HepG2 (cell line): ENCODE measurements around the gene SNRPB2. TPM values are rescaled to one million over a fixed set of nuclear protein-coding genes. Genes with fewer than 3 reads are reported as not detected.

Source experiments
- ATAC-seq: fragments of 200-7000 bp; cut with Tn5 transposase; 3 replicates; pipeline ENCODE4 v1.9.1; 2020; ENCODE audit warnings: mild to moderate bottlenecking, moderate library complexity
- BruUV-seq: library from RNA; stranded (reverse); fragments of 400-500 nt; replicated peaks from 2 replicates; lab custom pipeline; 2021; lab: Mats Ljungman, UMichigan
- CTCF ChIA-PET: fragments of 300-600 bp; formaldehyde crosslinking; extraction: SDS; loops from one replicate; lab custom pipeline; 2021; ENCODE audit warnings: low total read pairs, inconsistent platforms, low intra/inter-chr PET ratio; lab: Yijun Ruan, JAX
- POLR2A ChIA-PET: fragments of 350-600 bp; sonication (Branson Sonifier 250); formaldehyde crosslinking; loops from one replicate; lab custom pipeline; 2020; ENCODE audit warnings: antibody characterized with exemption, inconsistent platforms; lab: Yijun Ruan, JAX
- DNase-seq: peaks from one replicate; pipeline ENCODE4 v3.0.0-alpha.2; 2015; ENCODE audit warnings: low spot score
- FAIRE-seq: peaks from 3 replicates; lab custom pipeline; 2011; peaks lifted over from hg19 to GRCh38; lab: Jason Lieb, UNC
- H2AFZ ChIP-seq: one replicate; pipeline ENCODE4 v1.6.1; 2011; ENCODE audit warnings: low read length, inconsistent platforms
- H3K27ac ChIP-seq: fragments of 300-600 bp; 3 replicates; pipeline ENCODE4 v1.8.0; 2011; ENCODE audit warnings: mixed run types, mild to moderate bottlenecking, mixed read lengths, low read length, inconsistent platforms; ENCODE audit not compliant: insufficient read depth; ENCODE audit errors: extremely low read length
- H3K27me3 ChIP-seq, 2 experiments: fragments of 200-600 bp in 1 of 2; 2 replicates in 1 of 2; 3 replicates in 1 of 2; pipeline versions ENCODE4 v1.6.0 to v1.8.0; 2011; ENCODE audit warnings: low read length in 2 of 2, mild to moderate bottlenecking in 2 of 2, moderate library complexity in 2 of 2, inconsistent platforms in 1 of 2; ENCODE audit not compliant: insufficient read depth in 2 of 2, control insufficient read depth in 1 of 2
- H3K36me3 ChIP-seq, 2 experiments: fragments of 200-600 bp in 1 of 2; replicated peaks in 1 of 2; 2 replicates in 1 of 2; 3 replicates in 1 of 2; pipeline versions ENCODE4 v1.5.1 to v1.8.0; 2011; ENCODE audit warnings: low read length in 2 of 2, inconsistent platforms in 1 of 2; ENCODE audit not compliant: insufficient read depth in 2 of 2, control insufficient read depth in 1 of 2
- H3K4me1 ChIP-seq: 2 replicates; pipeline ENCODE4 v1.5.1; 2012; ENCODE audit warnings: low read length, inconsistent platforms; ENCODE audit not compliant: insufficient read depth
- H3K4me2 ChIP-seq: 2 replicates; pipeline ENCODE4 v1.6.0; 2011; ENCODE audit warnings: low read depth, low read length, inconsistent platforms
- H3K4me3 ChIP-seq, 3 experiments: fragments of 200-600 bp in 1 of 3; sonication (generic), shearing (Covaris generic) in 1 of 3; replicated peaks in 1 of 3; 2 replicates each; pipeline ENCODE4 v1.5.1; 2011 to 2016; ENCODE audit warnings: low read length in 3 of 3, inconsistent platforms in 2 of 3, low read depth in 2 of 3, mild to moderate bottlenecking in 2 of 3, control low read depth in 1 of 3, mixed read lengths in 1 of 3; ENCODE audit not compliant: insufficient read depth in 1 of 3
- H3K79me2 ChIP-seq: one replicate; pipeline ENCODE4 v1.6.1; 2011; ENCODE audit warnings: low read length, inconsistent platforms; ENCODE audit not compliant: insufficient read depth
- H3K9ac ChIP-seq: 2 replicates; pipeline ENCODE4 v1.6.0; 2011; ENCODE audit warnings: mild to moderate bottlenecking, low read depth, low read length, inconsistent platforms; ENCODE audit not compliant: insufficient read depth
- H3K9me3 ChIP-seq: 2 replicates; pipeline ENCODE4 v1.5.1; 2012; ENCODE audit warnings: mild to moderate bottlenecking, low read length
- H4K20me1 ChIP-seq: 2 replicates; pipeline ENCODE4 v1.6.0; 2011; ENCODE audit warnings: inconsistent platforms, mild to moderate bottlenecking, low read length, moderate library complexity; ENCODE audit not compliant: insufficient read depth
- DR1 ChIP-seq: sonication (generic); formaldehyde crosslinking; IDR thresholded peaks from 2 replicates; pipeline ENCODE4 v1.8.0; 2021; ENCODE audit warnings: mild to moderate bottlenecking, missing genetic modification reagents, inconsistent platforms
- EHMT2 ChIP-seq: fragments of 200-600 bp; sonication (generic); IDR thresholded peaks from 2 replicates; pipeline ENCODE4 v1.7.0; 2017; ENCODE audit warnings: antibody characterized with exemption, low read depth, low read length, borderline replicate concordance
- FOXA3 ChIP-seq: IDR thresholded peaks from 2 replicates; pipeline ENCODE4 v1.6.1; 2016; ENCODE audit warnings: missing genetic modification reagents, missing compliant biosample characterization
- HHEX ChIP-seq: IDR thresholded peaks from 2 replicates; pipeline ENCODE4 v1.6.1; 2016; ENCODE audit warnings: control low read depth
- KDM6A ChIP-seq: IDR thresholded peaks from 2 replicates; pipeline ENCODE4 v1.6.1; 2016; ENCODE audit warnings: low read depth
- MIER2 ChIP-seq: IDR thresholded peaks from 2 replicates; pipeline ENCODE4 v1.6.1; 2016; ENCODE audit warnings: missing biosample characterization, missing genetic modification reagents
- NFYB ChIP-seq: sonication (generic); formaldehyde crosslinking; IDR thresholded peaks from 2 replicates; pipeline ENCODE4 v1.4.0; 2020; ENCODE audit warnings: missing genetic modification reagents
- SMC3 ChIP-seq: IDR thresholded peaks from 2 replicates; pipeline ENCODE4 v1.6.1; 2011; ENCODE audit warnings: low read length, improper control_type of control experiment
- U2AF2 ChIP-seq: fragments of 200-400 bp; formaldehyde crosslinking; IDR thresholded peaks from 2 replicates; pipeline ENCODE4 v1.6.1; 2017; ENCODE audit warnings: low read depth, mild to moderate bottlenecking, low read length
- ZBTB42 ChIP-seq: sonication (generic); formaldehyde crosslinking; IDR thresholded peaks from 2 replicates; pipeline ENCODE4 v1.5.0; 2020; ENCODE audit warnings: mild to moderate bottlenecking, missing genetic modification reagents
- ZC3H13 ChIP-seq: sonication (generic); formaldehyde crosslinking; IDR thresholded peaks from 2 replicates; pipeline ENCODE4 v1.8.1; 2023; ENCODE audit warnings: mild to moderate bottlenecking, missing genetic modification reagents, moderate library complexity
- ZFP1 ChIP-seq: IDR thresholded peaks from 2 replicates; pipeline ENCODE4 v1.6.1; 2016
- ZNF275 ChIP-seq: sonication (generic); formaldehyde crosslinking; IDR thresholded peaks from 2 replicates; pipeline ENCODE4 v1.8.0; 2022; ENCODE audit warnings: missing genetic modification reagents, mild to moderate bottlenecking, inconsistent platforms, borderline replicate concordance
- ZNF382 ChIP-seq: sonication (generic); formaldehyde crosslinking; IDR thresholded peaks from 2 replicates; pipeline ENCODE4 v1.5.0; 2020; ENCODE audit warnings: missing genetic modification reagents, mild to moderate bottlenecking, borderline replicate concordance
- ZNF564 ChIP-seq: sonication (generic); formaldehyde crosslinking; IDR thresholded peaks from 2 replicates; pipeline ENCODE4 v1.8.1; 2023; ENCODE audit warnings: mild to moderate bottlenecking, missing genetic modification reagents
- ZNF615 ChIP-seq: sonication (generic); formaldehyde crosslinking; IDR thresholded peaks from 2 replicates; pipeline ENCODE4 v1.5.0; 2020; ENCODE audit warnings: mild to moderate bottlenecking, missing genetic modification reagents, borderline replicate concordance
- ZNF709 ChIP-seq: sonication (generic); formaldehyde crosslinking; IDR thresholded peaks from 2 replicates; pipeline ENCODE4 v1.5.0; 2020; ENCODE audit warnings: mild to moderate bottlenecking, missing genetic modification reagents
- WGBS: methylation state at CpG from one replicate; pipeline ENCODE4 v1.1.6; 2017; ENCODE audit warnings: low lambda C conversion rate; 5-methylcytosine and 5-hydroxymethylcytosine counted together
- in situ Hi-C: cut with HindIII; loops from 2 replicates; pipeline ENCODE4 v1.10.0; 2017; ENCODE audit warnings: low pct_unique_long_range_greater_than_20kb; ENCODE audit not compliant: extremely low pct_ligation_motif_present
- intact Hi-C: fragments of 100-400 bp; cut with micrococcal nuclease; formaldehyde crosslinking; loops from one replicate; pipeline ENCODE4 v1.10.0; 2022; ENCODE audit not compliant: unreplicated experiment
- polyA plus RNA-seq, 8 experiments: library from polyadenylated mRNA; depleted of rRNA in 3 of 8; stranded (reverse) in 7 of 8; unstranded in 1 of 8; fragments of >200 nt; fragmentation: Illumina TruSeq in 4 of 8; extraction: Trizol in 4 of 8; gene quantifications; 2 replicates each; pipeline versions ENCODE4 v1.2.1 to v1.2.3, GENCODE V29; 2011 to 2016; ENCODE audit warnings: low read depth in 4 of 8, missing spikeins in 1 of 8, mixed read lengths in 1 of 8; ENCODE audit not compliant: insufficient read depth in 1 of 8
- total RNA-seq, 5 experiments: library from RNA; depleted of rRNA; stranded (reverse); fragments of >200 nt; fragmentation: Illumina TruSeq; extraction: Trizol; gene quantifications; 2 replicates each; pipeline ENCODE4 v1.2.3, GENCODE V29; 2016; ENCODE audit warnings: low read depth in 1 of 5
- TF ChIP-seq, protein P1 (sequence below): sonication (generic); formaldehyde crosslinking; IDR thresholded peaks from 2 replicates; pipeline ENCODE4 v1.8.0; 2022; ENCODE audit warnings: mild to moderate bottlenecking, missing genetic modification reagents, moderate library complexity
- TF ChIP-seq, protein P2 (sequence below), 2 experiments: sonication (generic) in 1 of 2; formaldehyde crosslinking in 1 of 2; IDR thresholded peaks; 2 replicates each; pipeline versions ENCODE4 v1.4.0 to v1.6.1; 2016 to 2020; ENCODE audit warnings: borderline replicate concordance in 1 of 2, low read depth in 1 of 2, mild to moderate bottlenecking in 1 of 2, missing genetic modification reagents in 1 of 2

Gene SNRPB2
- total and polyA plus RNA-seq, 2 of the 13 experiments (the other 11 are each of a cell fraction or from before 2014, with no cell fraction given) = 107 to 204 TPM

DNA sequence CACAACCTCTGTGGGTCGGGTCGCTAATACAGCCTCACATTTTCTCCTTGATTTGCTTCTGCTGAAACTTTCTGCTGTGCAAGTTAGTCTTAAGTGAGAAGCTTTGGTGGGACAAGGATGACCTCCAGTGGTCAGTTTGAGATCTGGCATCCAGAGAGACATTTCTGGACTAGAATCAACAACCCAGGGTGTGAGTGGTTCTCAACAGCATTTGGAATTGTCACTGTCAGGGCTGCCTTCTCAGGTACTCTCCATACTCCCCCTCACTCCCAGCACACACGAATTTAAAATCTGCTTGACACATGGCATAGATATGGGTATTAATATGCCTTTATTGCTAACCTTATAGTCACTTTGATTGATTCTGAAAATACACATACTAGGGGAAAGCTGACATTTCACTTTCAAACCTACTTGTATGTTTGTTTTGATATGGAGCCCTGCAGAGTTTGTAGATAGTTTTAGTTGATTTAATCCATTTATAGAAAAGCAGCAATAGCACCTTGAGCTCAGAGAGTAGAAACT lies 31.5 kb downstream of the SNRPB2 start (continued):
- TF ChIP-seq SMC3 (peak; percentile 96), NFYB (no peak), ZNF275 (no peak), ZNF382 (CRISPR knock-in tag) (no peak), ZNF615 (no peak), EHMT2 (no peak), ZNF709 (CRISPR knock-in tag) (no peak), ZC3H13 (CRISPR knock-in tag) (no peak), FOXA3 (CRISPR knock-in tag) (peak; percentile 62; the same call in 1 of the 2 replicates), MIER2 (CRISPR knock-in tag) (no peak), HHEX (CRISPR knock-in tag) (no peak), ZFP1 (CRISPR knock-in tag) (no peak), DR1 (no peak)
- TF ChIP-seq, protein P1, sequence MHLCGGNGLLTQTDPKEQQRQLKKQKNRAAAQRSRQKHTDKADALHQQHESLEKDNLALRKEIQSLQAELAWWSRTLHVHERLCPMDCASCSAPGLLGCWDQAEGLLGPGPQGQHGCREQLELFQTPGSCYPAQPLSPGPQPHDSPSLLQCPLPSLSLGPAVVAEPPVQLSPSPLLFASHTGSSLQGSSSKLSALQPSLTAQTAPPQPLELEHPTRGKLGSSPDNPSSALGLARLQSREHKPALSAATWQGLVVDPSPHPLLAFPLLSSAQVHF (CRISPR knock-in tag) = no peak

- H3K4me3 ChIP-seq = no peak overlapping the region
- no peaks in the 10 kb centered on the region; a peak in 1 of 5 replicates for H3K27me3 ChIP-seq
- DNase-seq (no peak), FAIRE-seq (no peak), ATAC-seq (no peak)
- no TSS peak for BruUV-seq
- H4K20me1 ChIP-seq = no peaks in the 10 kb centered on the region
- ChIA-PET CTCF (no interaction called here), POLR2A (no interaction called here)
- H3K36me3 ChIP-seq = no peaks in the 10 kb centered on the region
- intact Hi-C loops = no loop called here
- H3K4me1 ChIP-seq = peaks cover 10% of the 10 kb centered on the region; the same call in 1 of the 2 replicates
- no peak overlapping the region for H3K27ac ChIP-seq
- no peaks in the 10 kb centered on the region for H3K79me2 ChIP-seq
- no peaks in the 10 kb centered on the region for H3K9me3 ChIP-seq
- H3K4me2 ChIP-seq = no peak overlapping the region
- no peak overlapping the region for H3K9ac ChIP-seq
- H2AFZ ChIP-seq = no peak overlapping the region
- WGBS = 3% methylated on average over 4 of the region's 4 CpGs
- in situ Hi-C loops = loop anchor here (5.0 to 10.0 kb wide), 3 partner anchors 67 to 1060 kb away; no protein-coding TSS in a partner anchor
- TF ChIP-seq ZBTB42 (CRISPR knock-in tag) (no peak), KDM6A (CRISPR knock-in tag) (no peak), U2AF2 (no peak), ZNF564 (CRISPR knock-in tag) (peak; percentile 97; the same call in 1 of the 2 replicates)
- TF ChIP-seq, protein P2, sequence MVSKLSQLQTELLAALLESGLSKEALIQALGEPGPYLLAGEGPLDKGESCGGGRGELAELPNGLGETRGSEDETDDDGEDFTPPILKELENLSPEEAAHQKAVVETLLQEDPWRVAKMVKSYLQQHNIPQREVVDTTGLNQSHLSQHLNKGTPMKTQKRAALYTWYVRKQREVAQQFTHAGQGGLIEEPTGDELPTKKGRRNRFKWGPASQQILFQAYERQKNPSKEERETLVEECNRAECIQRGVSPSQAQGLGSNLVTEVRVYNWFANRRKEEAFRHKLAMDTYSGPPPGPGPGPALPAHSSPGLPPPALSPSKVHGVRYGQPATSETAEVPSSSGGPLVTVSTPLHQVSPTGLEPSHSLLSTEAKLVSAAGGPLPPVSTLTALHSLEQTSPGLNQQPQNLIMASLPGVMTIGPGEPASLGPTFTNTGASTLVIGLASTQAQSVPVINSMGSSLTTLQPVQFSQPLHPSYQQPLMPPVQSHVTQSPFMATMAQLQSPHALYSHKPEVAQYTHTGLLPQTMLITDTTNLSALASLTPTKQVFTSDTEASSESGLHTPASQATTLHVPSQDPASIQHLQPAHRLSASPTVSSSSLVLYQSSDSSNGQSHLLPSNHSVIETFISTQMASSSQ (IDR thresholded peaks at IDR 0.05; ENCODE audit: low read depth) = no peak
- TF ChIP-seq, protein P2 (CRISPR knock-in tag; IDR thresholded peaks at IDR 0.05; ENCODE audit: borderline replicate concordance) = no peak
Measured at GRCh38 chr20:16764560-16764959, 34.7 kb downstream of the SNRPB2 start.
